ENCODE data around the gene IL17REL.

The IL17REL gene

GRCh38 chr22:50049299-50050195, 37.0 kb upstream of the IL17REL start:
- no peak overlapping the region for H3K4me3 ChIP-seq (ENCODE audit: low read depth, low read length)
- TF ChIP-seq CTCF (IDR thresholded peaks at IDR 0.05; ENCODE audit: low read depth, low read length, missing control alignments): no peak
- DNase-seq (ENCODE audit: low read depth): no peak

GRCh38 chr22:50048836-50049235, 36.3 kb upstream of the IL17REL start:
- no peak overlapping the region for H3K4me3 ChIP-seq (ENCODE audit: low read depth, low read length)
- DNase-seq (ENCODE audit: low read depth): no peak
- TF ChIP-seq CTCF (IDR thresholded peaks at IDR 0.05; ENCODE audit: low read depth, low read length, missing control alignments): no peak

- no peak for DNase-seq (ENCODE audit: low read depth)
- no peak for TF ChIP-seq CTCF (IDR thresholded peaks at IDR 0.05; ENCODE audit: low read depth, low read length, missing control alignments)
- no peak overlapping the region for H3K4me3 ChIP-seq (ENCODE audit: low read depth, low read length)
Measured at GRCh38 chr22:50048061-50048765, 35.6 kb upstream of the IL17REL start.

GRCh38 chr22:50047346-50047745, 34.8 kb upstream of the IL17REL start:
- H3K4me3 ChIP-seq (ENCODE audit: low read depth, low read length): no peak overlapping the region
- no peak for DNase-seq (ENCODE audit: low read depth)
- no peak for TF ChIP-seq CTCF (IDR thresholded peaks at IDR 0.05; ENCODE audit: low read depth, low read length, missing control alignments)

- DNase-seq (ENCODE audit: low read depth): no peak
- H3K4me3 ChIP-seq (ENCODE audit: low read depth, low read length): no peak overlapping the region
- no peak for TF ChIP-seq CTCF (IDR thresholded peaks at IDR 0.05; ENCODE audit: low read depth, low read length, missing control alignments)
Measured at GRCh38 chr22:50046481-50047245, 34.1 kb upstream of the IL17REL start.

- no peak for TF ChIP-seq CTCF (IDR thresholded peaks at IDR 0.05; ENCODE audit: low read depth, low read length, missing control alignments)
- no peak for DNase-seq (ENCODE audit: low read depth)
Measured at GRCh38 chr22:50046019-50046415, 33.5 kb upstream of the IL17REL start.

More at GRCh38 chr22:50046019-50046415, 33.5 kb upstream of the IL17REL start:
- H3K4me3 ChIP-seq (ENCODE audit: low read depth, low read length): no peak overlapping the region

Measured in GM12864 (cell line).